HepG2 (cell line): ENCODE data around the gene WDR70. TPM values are rescaled to one million over a fixed set of nuclear protein-coding genes. Genes with fewer than 3 reads are reported as not detected.
A peak's percentile ranks its signal among the peaks of the same experiment; 100 is the strongest.

Experiments used
- ATAC-seq: fragments of 200-7000 bp; cut with Tn5 transposase; 3 replicates; pipeline ENCODE4 v1.9.1; 2020; ENCODE audit warnings: mild to moderate bottlenecking, moderate library complexity
- BruUV-seq: library from RNA; stranded (reverse); fragments of 400-500 nt; replicated peaks from 2 replicates; lab custom pipeline; 2021; lab: Mats Ljungman, UMichigan
- CTCF ChIA-PET: fragments of 300-600 bp; formaldehyde crosslinking; extraction: SDS; loops from one replicate; lab custom pipeline; 2021; ENCODE audit warnings: low total read pairs, inconsistent platforms, low intra/inter-chr PET ratio; lab: Yijun Ruan, JAX
- POLR2A ChIA-PET: fragments of 350-600 bp; sonication (Branson Sonifier 250); formaldehyde crosslinking; loops from one replicate; lab custom pipeline; 2020; ENCODE audit warnings: antibody characterized with exemption, inconsistent platforms; lab: Yijun Ruan, JAX
- DNase-seq: peaks from one replicate; pipeline ENCODE4 v3.0.0-alpha.2; 2015; ENCODE audit warnings: low spot score
- FAIRE-seq: peaks from 3 replicates; lab custom pipeline; 2011; peaks lifted over from hg19 to GRCh38; lab: Jason Lieb, UNC
- H2AFZ ChIP-seq: one replicate; pipeline ENCODE4 v1.6.1; 2011; ENCODE audit warnings: low read length, inconsistent platforms
- H3K27ac ChIP-seq: fragments of 300-600 bp; 3 replicates; pipeline ENCODE4 v1.8.0; 2011; ENCODE audit warnings: mixed run types, mild to moderate bottlenecking, mixed read lengths, low read length, inconsistent platforms; ENCODE audit not compliant: insufficient read depth; ENCODE audit errors: extremely low read length
- H3K27me3 ChIP-seq, 2 experiments: fragments of 200-600 bp in 1 of 2; 2 replicates in 1 of 2; 3 replicates in 1 of 2; pipeline versions ENCODE4 v1.6.0 to v1.8.0; 2011; ENCODE audit warnings: low read length in 2 of 2, mild to moderate bottlenecking in 2 of 2, moderate library complexity in 2 of 2, inconsistent platforms in 1 of 2; ENCODE audit not compliant: insufficient read depth in 2 of 2, control insufficient read depth in 1 of 2
- H3K36me3 ChIP-seq, 2 experiments: fragments of 200-600 bp in 1 of 2; replicated peaks in 1 of 2; 2 replicates in 1 of 2; 3 replicates in 1 of 2; pipeline versions ENCODE4 v1.5.1 to v1.8.0; 2011; ENCODE audit warnings: low read length in 2 of 2, inconsistent platforms in 1 of 2; ENCODE audit not compliant: insufficient read depth in 2 of 2, control insufficient read depth in 1 of 2
- H3K4me1 ChIP-seq: 2 replicates; pipeline ENCODE4 v1.5.1; 2012; ENCODE audit warnings: low read length, inconsistent platforms; ENCODE audit not compliant: insufficient read depth
- H3K4me2 ChIP-seq: 2 replicates; pipeline ENCODE4 v1.6.0; 2011; ENCODE audit warnings: low read depth, low read length, inconsistent platforms
- H3K4me3 ChIP-seq, 3 experiments: fragments of 200-600 bp in 1 of 3; sonication (generic), shearing (Covaris generic) in 1 of 3; replicated peaks in 1 of 3; 2 replicates each; pipeline ENCODE4 v1.5.1; 2011 to 2016; ENCODE audit warnings: low read length in 3 of 3, inconsistent platforms in 2 of 3, low read depth in 2 of 3, mild to moderate bottlenecking in 2 of 3, control low read depth in 1 of 3, mixed read lengths in 1 of 3; ENCODE audit not compliant: insufficient read depth in 1 of 3
- H3K79me2 ChIP-seq: one replicate; pipeline ENCODE4 v1.6.1; 2011; ENCODE audit warnings: low read length, inconsistent platforms; ENCODE audit not compliant: insufficient read depth
- H3K9ac ChIP-seq: 2 replicates; pipeline ENCODE4 v1.6.0; 2011; ENCODE audit warnings: mild to moderate bottlenecking, low read depth, low read length, inconsistent platforms; ENCODE audit not compliant: insufficient read depth
- H3K9me3 ChIP-seq: 2 replicates; pipeline ENCODE4 v1.5.1; 2012; ENCODE audit warnings: mild to moderate bottlenecking, low read length
- H4K20me1 ChIP-seq: 2 replicates; pipeline ENCODE4 v1.6.0; 2011; ENCODE audit warnings: inconsistent platforms, mild to moderate bottlenecking, low read length, moderate library complexity; ENCODE audit not compliant: insufficient read depth
- ATF7 ChIP-seq, 2 experiments: fragments of 450-650 bp in 1 of 2; sonication (generic) in 1 of 2; formaldehyde crosslinking in 1 of 2; IDR thresholded peaks; 2 replicates each; pipeline versions ENCODE4 v1.4.0 to v1.6.1; 2016 to 2020; ENCODE audit warnings: antibody characterized with exemption in 1 of 2, mild to moderate bottlenecking in 1 of 2, missing genetic modification reagents in 1 of 2
- HNF4G ChIP-seq, 2 experiments: sonication (generic) in 1 of 2; formaldehyde crosslinking in 1 of 2; IDR thresholded peaks; 2 replicates each; pipeline versions ENCODE4 v1.4.0 to v1.6.1; 2011 to 2020; ENCODE audit warnings: borderline replicate concordance in 2 of 2, low read depth in 2 of 2, mild to moderate bottlenecking in 2 of 2, low read length in 1 of 2, missing genetic modification reagents in 1 of 2, moderate library complexity in 1 of 2
- MBD4 ChIP-seq: IDR thresholded peaks from 2 replicates; pipeline ENCODE4 v1.6.1; 2012; ENCODE audit warnings: low read length, inconsistent platforms, borderline replicate concordance
- ZNF430 ChIP-seq: sonication (generic); formaldehyde crosslinking; IDR thresholded peaks from 2 replicates; pipeline ENCODE4 v1.9.0; 2021; ENCODE audit warnings: mild to moderate bottlenecking, missing genetic modification reagents
- ZNF713 ChIP-seq: sonication (generic); formaldehyde crosslinking; IDR thresholded peaks from 2 replicates; pipeline ENCODE4 v1.4.0; 2020; ENCODE audit warnings: mild to moderate bottlenecking, missing genetic modification reagents
- WGBS: methylation state at CpG from one replicate; pipeline ENCODE4 v1.1.6; 2017; ENCODE audit warnings: low lambda C conversion rate; 5-methylcytosine and 5-hydroxymethylcytosine counted together
- in situ Hi-C: cut with HindIII; loops from 2 replicates; pipeline ENCODE4 v1.10.0; 2017; ENCODE audit warnings: low pct_unique_long_range_greater_than_20kb; ENCODE audit not compliant: extremely low pct_ligation_motif_present
- intact Hi-C: fragments of 100-400 bp; cut with micrococcal nuclease; formaldehyde crosslinking; loops from one replicate; pipeline ENCODE4 v1.10.0; 2022; ENCODE audit not compliant: unreplicated experiment
- polyA plus RNA-seq, 8 experiments: library from polyadenylated mRNA; depleted of rRNA in 3 of 8; stranded (reverse) in 7 of 8; unstranded in 1 of 8; fragments of >200 nt; fragmentation: Illumina TruSeq in 4 of 8; extraction: Trizol in 4 of 8; gene quantifications; 2 replicates each; pipeline versions ENCODE4 v1.2.1 to v1.2.3, GENCODE V29; 2011 to 2016; ENCODE audit warnings: low read depth in 4 of 8, missing spikeins in 1 of 8, mixed read lengths in 1 of 8; ENCODE audit not compliant: insufficient read depth in 1 of 8
- total RNA-seq, 5 experiments: library from RNA; depleted of rRNA; stranded (reverse); fragments of >200 nt; fragmentation: Illumina TruSeq; extraction: Trizol; gene quantifications; 2 replicates each; pipeline ENCODE4 v1.2.3, GENCODE V29; 2016; ENCODE audit warnings: low read depth in 1 of 5
- TF ChIP-seq, protein P1 (sequence below): IDR thresholded peaks from 2 replicates; pipeline ENCODE4 v1.6.1; 2016; ENCODE audit warnings: low read depth, missing genetic modification reagents, missing compliant biosample characterization

Gene WDR70
- total and polyA plus RNA-seq, 2 of the 13 experiments (the other 11 are each of a cell fraction or from before 2014, with no cell fraction given) = 14.6 to 30.6 TPM

DNA sequence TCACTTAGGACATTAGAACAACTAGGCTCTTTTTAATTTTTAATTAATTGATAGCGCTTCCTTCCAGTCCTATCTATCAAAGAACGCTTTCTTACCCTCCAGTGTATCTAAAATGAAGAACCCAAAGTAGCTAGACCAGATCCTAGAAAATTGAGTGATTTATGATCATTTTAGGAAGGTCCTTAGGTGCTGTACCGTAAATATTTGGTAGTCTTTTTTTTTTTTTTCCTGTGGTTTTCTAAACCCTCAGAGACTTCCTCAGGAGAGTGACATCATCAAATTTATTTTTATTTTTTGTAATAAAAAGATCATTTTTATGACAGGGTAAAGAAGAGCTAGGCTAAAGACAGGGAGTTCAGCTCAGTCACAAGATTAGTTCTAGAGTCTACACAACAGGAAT lies 197.4 kb downstream of the WDR70 start:
- in situ Hi-C loops = no loop called here
- H3K27ac ChIP-seq = no peak overlapping the region
- no TSS peak for BruUV-seq
- H3K9ac ChIP-seq = no peak overlapping the region
- no peaks in the 10 kb centered on the region for H3K9me3 ChIP-seq
- no peak overlapping the region for H2AFZ ChIP-seq
- FAIRE-seq (no peak), ATAC-seq (no peak), DNase-seq (no peak)
- H3K4me2 ChIP-seq = no peak overlapping the region
- no peaks in the 10 kb centered on the region for H4K20me1 ChIP-seq
- no peaks in the 10 kb centered on the region for H3K79me2 ChIP-seq
- intact Hi-C loops = no loop called here
- H3K36me3 ChIP-seq = no peaks in the 10 kb centered on the region
- ChIA-PET POLR2A (interaction anchor here (0.7 kb wide), 1 partner anchor 147 kb away, joined by 3 read pairs; no protein-coding TSS in a partner anchor), CTCF (no interaction called here)
- no peaks in the 10 kb centered on the region for H3K27me3 ChIP-seq
- H3K4me3 ChIP-seq = no peak overlapping the region
- H3K4me1 ChIP-seq = peaks cover 17% of the 10 kb centered on the region
- over 99% methylated on average over 3 of the region's 3 CpGs for WGBS
- TF ChIP-seq ZNF713 (CRISPR knock-in tag) = no peak
- TF ChIP-seq HNF4G (IDR thresholded peaks at IDR 0.05; ENCODE audit: borderline replicate concordance, low read depth, low read length) = no peak
- no peak for TF ChIP-seq HNF4G (CRISPR knock-in tag; IDR thresholded peaks at IDR 0.05; ENCODE audit: borderline replicate concordance, low read depth)
- peak; percentile 42; the same call in 1 of the 2 replicates for TF ChIP-seq ATF7 (IDR thresholded peaks at IDR 0.05)
- TF ChIP-seq ATF7 (CRISPR knock-in tag; IDR thresholded peaks at IDR 0.05) = no peak
- no peak for TF ChIP-seq ZNF430 (CRISPR knock-in tag)
- TF ChIP-seq, protein P1, sequence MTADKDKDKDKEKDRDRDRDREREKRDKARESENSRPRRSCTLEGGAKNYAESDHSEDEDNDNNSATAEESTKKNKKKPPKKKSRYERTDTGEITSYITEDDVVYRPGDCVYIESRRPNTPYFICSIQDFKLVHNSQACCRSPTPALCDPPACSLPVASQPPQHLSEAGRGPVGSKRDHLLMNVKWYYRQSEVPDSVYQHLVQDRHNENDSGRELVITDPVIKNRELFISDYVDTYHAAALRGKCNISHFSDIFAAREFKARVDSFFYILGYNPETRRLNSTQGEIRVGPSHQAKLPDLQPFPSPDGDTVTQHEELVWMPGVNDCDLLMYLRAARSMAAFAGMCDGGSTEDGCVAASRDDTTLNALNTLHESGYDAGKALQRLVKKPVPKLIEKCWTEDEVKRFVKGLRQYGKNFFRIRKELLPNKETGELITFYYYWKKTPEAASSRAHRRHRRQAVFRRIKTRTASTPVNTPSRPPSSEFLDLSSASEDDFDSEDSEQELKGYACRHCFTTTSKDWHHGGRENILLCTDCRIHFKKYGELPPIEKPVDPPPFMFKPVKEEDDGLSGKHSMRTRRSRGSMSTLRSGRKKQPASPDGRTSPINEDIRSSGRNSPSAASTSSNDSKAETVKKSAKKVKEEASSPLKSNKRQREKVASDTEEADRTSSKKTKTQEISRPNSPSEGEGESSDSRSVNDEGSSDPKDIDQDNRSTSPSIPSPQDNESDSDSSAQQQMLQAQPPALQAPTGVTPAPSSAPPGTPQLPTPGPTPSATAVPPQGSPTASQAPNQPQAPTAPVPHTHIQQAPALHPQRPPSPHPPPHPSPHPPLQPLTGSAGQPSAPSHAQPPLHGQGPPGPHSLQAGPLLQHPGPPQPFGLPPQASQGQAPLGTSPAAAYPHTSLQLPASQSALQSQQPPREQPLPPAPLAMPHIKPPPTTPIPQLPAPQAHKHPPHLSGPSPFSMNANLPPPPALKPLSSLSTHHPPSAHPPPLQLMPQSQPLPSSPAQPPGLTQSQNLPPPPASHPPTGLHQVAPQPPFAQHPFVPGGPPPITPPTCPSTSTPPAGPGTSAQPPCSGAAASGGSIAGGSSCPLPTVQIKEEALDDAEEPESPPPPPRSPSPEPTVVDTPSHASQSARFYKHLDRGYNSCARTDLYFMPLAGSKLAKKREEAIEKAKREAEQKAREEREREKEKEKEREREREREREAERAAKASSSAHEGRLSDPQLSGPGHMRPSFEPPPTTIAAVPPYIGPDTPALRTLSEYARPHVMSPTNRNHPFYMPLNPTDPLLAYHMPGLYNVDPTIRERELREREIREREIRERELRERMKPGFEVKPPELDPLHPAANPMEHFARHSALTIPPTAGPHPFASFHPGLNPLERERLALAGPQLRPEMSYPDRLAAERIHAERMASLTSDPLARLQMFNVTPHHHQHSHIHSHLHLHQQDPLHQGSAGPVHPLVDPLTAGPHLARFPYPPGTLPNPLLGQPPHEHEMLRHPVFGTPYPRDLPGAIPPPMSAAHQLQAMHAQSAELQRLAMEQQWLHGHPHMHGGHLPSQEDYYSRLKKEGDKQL (CRISPR knock-in tag) = no peak
- TF ChIP-seq MBD4 = no peak
